SK-N-DZ (cell line): Measurements from ENCODE around the gene KRT17.
"Not testable (repeated sequence)": the region's sequence is repeated elsewhere in the genome, so short reads cannot be mapped to it uniquely, and the experiment has no call there.

ENCODE experiments used
- DNase-seq: peaks from one replicate; pipeline ENCODE4 v3.0.0-alpha.2; 2015; ENCODE audit warnings: low spot score

Gene KRT17

GRCh38 chr17:41635121-41636097, 11.0 kb upstream of the KRT17 start:
- DNase-seq, result no peak

DNA sequence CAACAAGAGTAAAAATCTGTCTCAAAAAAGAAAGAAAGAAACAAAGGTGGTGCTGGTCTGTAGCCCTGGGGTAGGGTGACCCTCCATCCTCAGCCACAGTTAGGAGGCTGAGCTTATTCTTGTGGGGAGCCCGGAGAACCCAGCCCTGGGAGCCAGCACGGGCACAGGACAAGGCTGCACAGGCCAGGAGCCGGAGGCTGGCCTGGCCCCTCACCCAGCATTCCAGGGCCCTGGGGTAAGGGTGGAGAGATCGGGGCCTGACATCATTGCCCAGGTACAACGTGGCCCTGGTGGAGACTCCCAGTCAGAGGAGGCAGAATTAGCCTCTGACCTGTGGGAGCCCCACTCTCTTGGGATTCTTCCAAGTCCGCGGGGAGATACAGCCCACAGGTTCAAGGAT, 10.3 kb upstream of the KRT17 start:
- DNase-seq, result no peak

DNA sequence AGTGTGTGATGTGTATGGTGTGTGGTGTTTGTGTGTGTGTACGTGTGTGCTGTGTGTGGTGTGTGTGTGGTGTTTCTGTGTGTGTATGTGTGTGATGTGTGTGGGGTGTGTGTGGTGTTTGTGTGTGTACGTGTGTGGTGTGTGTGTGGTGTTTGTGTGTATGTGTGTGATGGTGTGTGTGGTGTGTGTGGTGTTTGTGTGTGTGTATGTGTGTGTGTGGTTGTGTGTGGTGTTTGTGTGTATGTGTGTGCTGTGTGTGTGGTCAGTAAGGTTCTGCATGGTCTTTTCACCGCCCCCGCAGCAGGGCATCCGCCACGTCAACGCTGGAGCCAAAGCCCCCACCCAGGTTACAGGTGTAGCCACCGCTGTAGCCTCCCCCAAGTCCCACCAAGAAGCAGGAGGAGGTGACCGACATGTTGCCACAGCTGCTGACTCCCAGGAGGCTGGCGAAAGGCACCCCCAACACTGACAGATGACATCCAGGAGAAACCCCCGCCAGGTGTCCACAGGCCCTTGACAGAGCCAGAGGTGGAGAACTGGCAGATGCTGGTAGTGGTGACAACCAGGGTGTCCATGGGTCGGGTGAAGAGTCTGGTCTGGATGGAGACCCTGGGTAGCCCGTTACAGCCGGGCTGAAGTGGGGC, 9.3 kb upstream of the KRT17 start:
- peak; percentile 60 for DNase-seq

- no peak for DNase-seq
Observed at GRCh38 chr17:41632482-41633105, 8.2 kb upstream of the KRT17 start.

DNA sequence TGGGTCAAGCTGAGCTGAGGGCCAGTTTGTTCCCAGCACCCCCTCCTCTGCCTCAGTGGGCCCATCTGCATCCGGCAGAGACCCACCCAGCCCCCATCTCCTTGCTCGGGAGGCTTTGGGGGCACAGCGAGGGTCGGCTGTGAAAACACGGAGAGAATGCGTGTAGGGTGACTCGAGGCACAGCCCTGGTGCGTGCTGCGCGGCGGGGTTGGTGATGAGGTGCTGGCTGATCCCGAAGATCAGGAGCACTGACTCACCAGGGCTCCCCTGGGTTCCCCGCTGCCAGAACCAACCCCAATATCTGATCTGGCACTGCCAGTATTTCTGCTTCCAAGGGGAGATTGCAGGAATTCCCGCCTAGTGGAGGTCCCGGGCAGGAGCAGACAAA, 7.5 kb upstream of the KRT17 start:
- DNase-seq, result no peak

- DNase-seq, result no peak
Observed at GRCh38 chr17:41631025-41631897, 6.9 kb upstream of the KRT17 start.

DNA sequence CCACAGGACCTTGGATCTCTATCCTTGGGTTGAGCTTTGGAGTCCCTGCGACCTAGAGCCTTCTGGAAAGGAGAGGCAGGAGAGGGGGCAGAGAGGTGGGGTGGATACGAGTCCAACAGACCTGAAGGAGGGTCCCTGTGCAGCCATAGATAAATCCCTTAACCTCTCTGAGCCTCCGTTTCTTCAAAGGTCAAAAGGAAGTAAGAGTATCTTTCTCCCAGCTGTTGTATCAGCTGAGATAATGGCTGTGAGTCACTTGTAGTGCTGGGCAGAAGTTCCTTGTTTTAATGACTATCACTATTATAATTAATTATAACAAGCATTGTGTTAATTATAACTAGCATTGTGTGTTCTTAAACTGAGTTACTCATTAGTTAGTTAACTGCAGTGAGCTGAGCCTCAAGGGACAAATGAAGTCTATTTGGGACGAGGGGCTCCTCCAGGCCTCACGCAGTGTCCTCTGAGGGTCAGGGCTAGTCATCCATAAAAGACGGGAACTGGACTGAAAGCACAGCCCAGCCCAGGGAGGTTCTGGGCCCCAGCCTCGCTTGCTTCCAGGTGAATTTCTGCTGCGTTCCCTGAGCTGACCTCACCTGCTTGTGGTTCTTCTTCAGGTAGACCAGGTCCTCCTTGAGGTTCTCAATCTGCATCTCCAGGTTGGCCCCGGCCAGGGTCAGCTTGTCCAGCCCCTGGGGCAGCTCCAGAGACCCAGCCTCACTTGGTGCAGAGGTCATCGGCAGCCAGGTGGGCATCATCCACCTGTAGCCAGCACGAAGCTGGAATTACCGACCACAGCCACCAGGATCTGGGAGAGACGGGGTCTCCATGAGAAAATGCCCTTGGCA, 5.7 kb upstream of the KRT17 start:
- no peak for DNase-seq

GRCh38 chr17:41629316-41629715, 4.9 kb upstream of the KRT17 start:
- DNase-seq, result no peak

DNA sequence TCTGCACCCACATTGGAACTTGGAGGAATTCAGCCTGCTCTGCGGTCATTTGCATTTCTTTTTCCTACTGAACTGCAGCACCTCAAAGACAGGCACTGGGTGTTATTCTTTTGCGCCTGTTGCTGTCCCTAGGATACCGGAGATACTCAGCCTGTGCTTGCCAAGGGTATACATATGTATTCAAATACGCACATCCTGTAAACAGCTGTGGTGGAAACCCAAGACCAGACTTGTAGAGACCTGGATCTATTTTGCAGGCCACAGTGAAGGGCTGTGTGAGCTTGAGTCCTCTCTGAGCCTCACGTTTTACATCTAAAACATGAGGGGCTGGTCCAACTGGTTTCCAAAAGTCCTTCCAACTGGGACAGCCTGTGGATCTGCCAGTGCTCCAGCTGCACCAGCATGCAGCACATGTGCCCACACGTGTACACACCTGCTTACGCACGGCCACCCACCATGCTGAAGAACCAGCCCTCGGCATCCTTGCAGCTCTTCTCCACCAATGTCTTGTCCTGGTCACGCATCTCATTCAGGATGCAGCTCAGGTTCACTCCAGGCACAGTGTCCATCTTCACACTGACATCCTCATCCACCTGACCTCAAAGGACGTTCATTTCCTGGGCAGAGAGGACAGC, 4.4 kb upstream of the KRT17 start:
- DNase-seq, result not testable (repeated sequence)

GRCh38 chr17:41628073-41628370, 3.6 kb upstream of the KRT17 start:
- DNase-seq, result not testable (repeated sequence)

DNA sequence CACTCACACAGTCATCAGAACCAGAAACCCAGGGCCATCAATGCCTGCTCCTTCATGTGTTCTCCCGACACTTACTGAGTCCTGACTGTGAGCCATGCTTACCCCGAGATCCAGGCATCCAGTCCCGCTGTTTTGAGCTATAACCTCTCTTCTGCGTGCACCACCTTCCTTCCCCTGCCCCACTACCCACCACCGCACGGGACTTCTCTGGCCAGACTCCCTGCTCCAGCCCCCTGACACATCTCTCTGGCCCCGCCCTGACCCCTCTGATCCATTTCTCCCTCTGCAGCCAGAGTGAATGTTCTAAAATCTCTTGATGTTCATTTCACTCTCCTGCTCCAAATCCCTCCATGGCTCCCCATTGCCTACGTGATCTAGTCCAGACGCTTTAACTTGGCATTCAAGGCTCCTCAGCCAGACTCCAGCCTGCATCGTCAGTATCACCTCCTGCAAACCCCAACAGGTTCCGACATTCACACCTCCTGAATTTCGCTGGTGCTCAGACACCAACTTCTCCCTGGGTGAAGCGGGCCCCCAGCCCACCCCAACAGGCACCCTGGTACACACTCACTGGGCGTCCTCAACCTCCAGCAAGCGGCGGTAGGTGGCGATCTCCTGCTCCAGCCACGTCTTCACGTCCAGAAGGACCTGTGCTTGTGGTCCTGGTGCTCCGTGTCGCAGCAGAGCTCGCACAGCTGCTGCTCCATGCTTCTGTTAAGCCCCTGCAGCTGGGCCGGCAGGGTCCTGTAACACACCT, 3.1 kb upstream of the KRT17 start:
- peak; percentile 68 for DNase-seq

DNA sequence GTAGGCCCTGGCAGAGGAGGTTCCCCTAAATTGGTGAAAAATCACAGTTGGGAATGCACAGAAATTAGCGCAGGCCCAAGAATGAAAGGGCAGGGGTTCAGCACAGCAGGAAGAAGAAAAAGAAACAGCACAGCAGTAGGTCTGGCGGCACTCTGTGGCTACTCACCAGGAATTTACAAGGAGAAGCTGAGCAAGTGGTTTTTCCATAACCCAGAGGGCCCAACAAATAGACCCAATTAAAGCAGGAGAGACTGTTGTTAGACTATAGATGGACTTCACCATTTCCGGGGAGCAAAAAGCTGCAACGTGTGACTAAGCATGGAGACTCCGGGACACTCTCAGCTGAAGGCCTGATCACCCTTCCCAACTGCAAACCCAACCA, 2.5 kb upstream of the KRT17 start:
- DNase-seq, result not testable (repeated sequence)

DNA sequence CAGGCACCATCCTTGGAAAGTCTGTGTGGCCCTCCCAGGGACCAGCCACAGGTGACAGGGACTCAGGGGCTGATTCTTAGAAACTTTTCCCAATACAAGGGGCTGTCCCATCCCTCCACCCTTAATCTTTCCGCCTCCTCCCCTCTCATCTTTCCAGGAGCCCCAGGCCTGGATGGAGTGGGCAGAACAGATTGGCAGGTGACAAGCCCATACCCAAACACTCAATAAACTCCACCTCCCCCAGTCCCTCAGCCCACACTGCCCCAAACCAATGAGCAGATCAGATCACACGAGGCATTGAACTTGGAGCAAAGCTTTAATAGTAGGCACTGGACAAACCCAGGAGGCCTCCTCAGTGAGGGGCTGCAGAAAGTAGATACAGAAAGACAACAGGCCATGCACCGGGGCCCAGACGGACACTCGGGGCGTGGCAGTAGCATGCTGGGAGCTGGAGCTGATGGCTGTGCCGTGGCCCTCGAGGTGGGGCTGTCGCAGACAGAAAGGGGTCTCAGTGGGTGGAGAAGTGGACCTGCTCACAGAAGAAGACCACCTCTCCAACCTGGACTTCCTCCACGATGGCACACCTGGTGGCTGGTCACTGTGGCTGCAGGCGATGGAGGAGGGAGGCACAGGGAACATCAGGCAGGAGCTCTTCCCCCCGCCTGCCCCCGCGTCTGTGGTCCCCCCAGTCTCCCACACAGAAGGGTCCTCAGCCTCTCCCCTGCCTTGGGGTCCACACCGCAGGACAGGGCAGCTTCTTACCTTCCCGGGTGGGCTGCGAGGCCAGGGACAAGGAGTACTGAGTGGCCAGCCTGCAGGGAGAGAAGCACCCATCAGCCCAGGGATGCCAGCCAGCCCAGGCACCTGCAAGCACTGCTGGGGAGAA, 1.9 kb upstream of the KRT17 start:
- DNase-seq, result not testable (repeated sequence)

- DNase-seq, result no peak
Observed at GRCh38 chr17:41625602-41626001, 1.2 kb upstream of the KRT17 start.

- not testable (repeated sequence) for DNase-seq
Observed at GRCh38 chr17:41623184-41623861, 1.1 kb downstream of the KRT17 start.

GRCh38 chr17:41622340-41623183, 1.8 kb downstream of the KRT17 start:
- DNase-seq, result not testable (repeated sequence)

- no peak for DNase-seq
Observed at GRCh38 chr17:41621916-41622315, 2.5 kb downstream of the KRT17 start.
